Calu3 (cell line): Measurements from ENCODE around the gene UCK1. TPM values are rescaled to one million over a fixed set of nuclear protein-coding genes. Genes with fewer than 3 reads are reported as not detected.
A peak's percentile ranks its signal among the peaks of the same experiment; 100 is the strongest.

Experiments
- BruUV-seq: library from RNA; stranded (reverse); fragments of 400-500 nt; replicated peaks from 2 replicates; lab custom pipeline; 2021; lab: Mats Ljungman, UMichigan
- CTCF ChIA-PET: fragments of 300-600 bp; sonication (Branson Sonifier 250); formaldehyde crosslinking; loops from one replicate; lab custom pipeline; 2022; ENCODE audit warnings: antibody characterized with exemption; lab: Charles Lee
- DNase-seq: peaks from one replicate; pipeline ENCODE4 v3.0.0; 2022
- H3K27ac Mint-ChIP-seq: one replicate; pipeline ENCODE4 v1.8.0; 2022; ENCODE audit warnings: mixed read lengths; ENCODE audit not compliant: unreplicated experiment
- H3K27me3 Mint-ChIP-seq: one replicate; pipeline ENCODE4 v1.8.0; 2022; ENCODE audit warnings: mixed read lengths; ENCODE audit not compliant: unreplicated experiment
- H3K36me3 Mint-ChIP-seq: one replicate; pipeline ENCODE4 v1.8.0; 2022; ENCODE audit warnings: mild to moderate bottlenecking, moderate library complexity, mixed read lengths; ENCODE audit not compliant: insufficient read depth, unreplicated experiment
- H3K4me1 Mint-ChIP-seq: one replicate; pipeline ENCODE4 v1.8.0; 2022; ENCODE audit warnings: mild to moderate bottlenecking, low read depth, mixed read lengths; ENCODE audit not compliant: unreplicated experiment
- H3K4me3 Mint-ChIP-seq: one replicate; pipeline ENCODE4 v1.8.0; 2022; ENCODE audit warnings: mild to moderate bottlenecking, low read depth, moderate library complexity, mixed read lengths; ENCODE audit not compliant: unreplicated experiment
- H3K9me3 Mint-ChIP-seq: one replicate; pipeline ENCODE4 v1.8.0; 2022; ENCODE audit warnings: low read depth, mixed read lengths; ENCODE audit not compliant: unreplicated experiment
- intact Hi-C: fragments of 100-400 bp; cut with micrococcal nuclease; formaldehyde crosslinking; loops from one replicate; pipeline ENCODE4 v1.10.0; 2022; ENCODE audit not compliant: unreplicated experiment
- total RNA-seq: library from RNA; stranded (reverse); gene quantifications from 2 replicates; pipeline ENCODE4 v1.2.3, GENCODE V29; 2022
- TF ChIP-seq, protein P1 (sequence below): fragments of 200-600 bp; IDR thresholded peaks from one replicate; pipeline ENCODE4 v1.8.0; 2022; ENCODE audit warnings: antibody characterized with exemption; ENCODE audit not compliant: unreplicated experiment

Gene UCK1
- total RNA-seq, 1 experiment from 2014 or later, result 19.6 TPM

GRCh38 chr9:131474711-131475110 is 56.4 kb downstream of the UCK1 start:
- no peaks in the 10 kb centered on the region for H3K9me3 Mint-ChIP-seq
- CTCF ChIA-PET, result no interaction called here
- intact Hi-C loops, result no loop called here
- H3K36me3 Mint-ChIP-seq, result peaks cover 52% of the 10 kb centered on the region
- peaks cover 11% of the 10 kb centered on the region for H3K4me1 Mint-ChIP-seq
- H3K27me3 Mint-ChIP-seq, result no peaks in the 10 kb centered on the region
- H3K27ac Mint-ChIP-seq, result no peak overlapping the region
- TF ChIP-seq, protein P1, sequence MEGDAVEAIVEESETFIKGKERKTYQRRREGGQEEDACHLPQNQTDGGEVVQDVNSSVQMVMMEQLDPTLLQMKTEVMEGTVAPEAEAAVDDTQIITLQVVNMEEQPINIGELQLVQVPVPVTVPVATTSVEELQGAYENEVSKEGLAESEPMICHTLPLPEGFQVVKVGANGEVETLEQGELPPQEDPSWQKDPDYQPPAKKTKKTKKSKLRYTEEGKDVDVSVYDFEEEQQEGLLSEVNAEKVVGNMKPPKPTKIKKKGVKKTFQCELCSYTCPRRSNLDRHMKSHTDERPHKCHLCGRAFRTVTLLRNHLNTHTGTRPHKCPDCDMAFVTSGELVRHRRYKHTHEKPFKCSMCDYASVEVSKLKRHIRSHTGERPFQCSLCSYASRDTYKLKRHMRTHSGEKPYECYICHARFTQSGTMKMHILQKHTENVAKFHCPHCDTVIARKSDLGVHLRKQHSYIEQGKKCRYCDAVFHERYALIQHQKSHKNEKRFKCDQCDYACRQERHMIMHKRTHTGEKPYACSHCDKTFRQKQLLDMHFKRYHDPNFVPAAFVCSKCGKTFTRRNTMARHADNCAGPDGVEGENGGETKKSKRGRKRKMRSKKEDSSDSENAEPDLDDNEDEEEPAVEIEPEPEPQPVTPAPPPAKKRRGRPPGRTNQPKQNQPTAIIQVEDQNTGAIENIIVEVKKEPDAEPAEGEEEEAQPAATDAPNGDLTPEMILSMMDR, result no peak
- H3K4me3 Mint-ChIP-seq, result no peak overlapping the region
- BruUV-seq, result TSS peak; percentile 68
- DNase-seq, result no peak

- DNase-seq, result no peak
- intact Hi-C loops, result no loop called here
- no peak overlapping the region for H3K27ac Mint-ChIP-seq
- no peaks in the 10 kb centered on the region for H3K27me3 Mint-ChIP-seq
- peaks cover 11% of the 10 kb centered on the region for H3K4me1 Mint-ChIP-seq
- CTCF ChIA-PET, result no interaction called here
- H3K4me3 Mint-ChIP-seq, result no peak overlapping the region
- TF ChIP-seq, protein P1, result no peak
- H3K9me3 Mint-ChIP-seq, result no peaks in the 10 kb centered on the region
- H3K36me3 Mint-ChIP-seq, result peaks cover 54% of the 10 kb centered on the region
- no TSS peak for BruUV-seq
Measured at GRCh38 chr9:131473891-131474290, 57.2 kb downstream of the UCK1 start.

Other genes with a start within 250 kb of the UCK1 start
- gene PLPP7, start 241.5 kb downstream of the UCK1 start, total RNA-seq, result not detected in 2 replicates
- 137 and 143 TPM in 2 replicates for gene PRRC2B, start 137.2 kb downstream of the UCK1 start, total RNA-seq
- 13.6 and 15.8 TPM in 2 replicates for gene POMT1, start 28.3 kb downstream of the UCK1 start, total RNA-seq
- not detected in 2 replicates for gene PRRT1B, start 14.3 kb upstream of the UCK1 start, total RNA-seq
- gene RAPGEF1, start 208.8 kb upstream of the UCK1 start, total RNA-seq, result 32.5 and 33.4 TPM in 2 replicates